ENCODE measurements around the gene TMEM179B.

The TMEM179B gene

DNA sequence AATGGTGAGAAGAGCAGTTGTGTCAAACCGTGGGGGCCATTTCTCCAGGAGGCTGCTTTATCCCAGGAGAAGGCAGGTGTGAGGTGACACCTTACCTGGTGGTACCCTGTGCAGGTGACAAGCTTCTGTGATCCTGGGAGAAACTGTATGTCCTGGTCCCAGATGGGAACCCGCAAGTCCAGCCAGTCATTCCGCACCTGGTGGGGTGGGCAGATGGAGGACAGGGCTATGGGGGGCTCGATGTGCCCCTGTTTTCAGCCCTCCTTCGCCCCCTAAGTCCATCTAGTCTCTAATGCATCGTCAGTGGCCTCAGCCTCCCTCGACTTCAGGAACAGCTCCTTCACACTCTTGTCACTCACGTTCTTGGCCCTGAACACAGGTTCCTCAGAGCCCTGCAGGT is 48.1 kb downstream of the TMEM179B start:
- DNase-seq: no peak

DNA sequence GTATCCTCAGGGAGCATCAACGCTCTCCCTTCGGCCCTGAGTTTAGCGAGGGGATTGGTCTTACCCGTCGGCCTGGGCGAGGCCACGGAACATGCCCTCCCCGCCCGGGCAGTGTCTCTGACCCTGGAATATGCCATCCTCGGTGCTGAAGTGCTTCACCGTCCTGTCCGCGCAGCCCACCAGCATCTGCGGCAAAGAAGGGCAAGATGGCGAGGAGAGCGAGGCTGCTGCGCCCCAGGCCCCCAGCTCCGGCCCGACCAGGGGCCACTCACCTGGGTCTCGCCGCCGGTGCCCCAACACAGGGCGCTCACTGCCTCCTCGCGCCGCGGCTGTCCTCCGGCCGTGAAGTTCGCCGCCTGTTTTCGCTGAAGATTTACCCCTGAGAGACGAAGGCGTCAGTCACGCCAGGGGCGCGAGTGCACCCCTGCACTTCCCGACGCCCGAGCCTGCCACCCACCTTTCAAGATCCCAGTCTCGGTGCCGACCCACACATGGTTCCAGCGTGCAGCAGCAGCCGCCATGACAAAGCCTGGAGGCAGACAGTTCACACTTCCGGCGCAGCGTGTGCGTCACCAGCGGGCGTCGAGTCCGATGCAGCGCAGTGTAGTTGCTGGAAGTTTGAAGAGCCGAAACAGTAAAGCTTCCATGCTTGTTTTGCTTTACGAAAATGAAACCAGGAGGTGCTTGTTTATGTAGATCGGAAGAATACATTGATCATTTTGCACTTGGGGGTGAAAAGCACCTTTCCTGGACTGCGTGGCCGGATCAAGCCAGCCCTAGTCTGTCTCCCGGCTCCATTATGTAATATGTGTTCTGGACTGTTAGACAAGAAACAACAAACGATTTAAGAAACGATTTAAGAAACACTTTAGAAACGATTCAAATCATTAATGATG is 52.1 kb downstream of the TMEM179B start, which contains the start of gene WDR74:
WDR74 (minus strand) TSS at position 541 of the 896 bp plus-strand sequence; CDS start at position 521, 20 bp downstream.
- peak; percentile 81 for DNase-seq
